ENCODE measurements around the gene MTR.

- no peak for TF ChIP-seq CTCF (IDR thresholded peaks at IDR 0.05; ENCODE audit: low read depth, low read length, missing input control)
- no peak for TF ChIP-seq REST (IDR thresholded peaks at IDR 0.05)
- no peak for TF ChIP-seq YY1 (IDR thresholded peaks at IDR 0.05)
- TF ChIP-seq JUND (IDR thresholded peaks at IDR 0.05): no peak
- no peak for TF ChIP-seq EGR1 (IDR thresholded peaks at IDR 0.05; ENCODE audit: low read depth in 2 of 2)
- TF ChIP-seq MAX (IDR thresholded peaks at IDR 0.05): no peak
- TF ChIP-seq TAF1 (conservative IDR thresholded peaks at IDR 0.05): no peak
- no peak for TF ChIP-seq ATF3 (IDR thresholded peaks at IDR 0.05)
- TF ChIP-seq SP1 (IDR thresholded peaks at IDR 0.05): no peak
- no peak for TF ChIP-seq RXRA (IDR thresholded peaks at IDR 0.05)
These were observed 482 bp upstream of the MTR start for GRCh38 chr1:236794585-236795034.
